K562 treated with DMSO at 1 percent for 24 hours (cell line): ENCODE data around the gene TMEM26. TPM values are rescaled to one million over a fixed set of nuclear protein-coding genes. Genes with fewer than 3 reads are reported as not detected.

ENCODE experiments used
- total RNA-seq: library from RNA; unstranded; fragments of 300-600 nt; gene quantifications from 2 replicates; pipeline ENCODE4 v1.2.3, GENCODE V29; 2022; ENCODE audit warnings: low read depth; ENCODE audit not compliant: insufficient read depth

TMEM26 gene
- not detected in 2 replicates for total RNA-seq

GRCh38 chr10:61452655-61453641 is at the start of gene TMEM26:
Gene TMEM26, minus strand, starts transcription at chr10:61453381. Its CDS starts 300 bp downstream, at chr10:61453081.

Other genes with a start within 250 kb of the TMEM26 start
- not detected in 2 replicates for gene CABCOCO1, start 209.5 kb upstream of the TMEM26 start, total RNA-seq